Fibroblast of skin of right quadriceps (primary cell): ENCODE measurements around the gene CD248.
"Not testable (repeated sequence)": the region's sequence is repeated elsewhere in the genome, so short reads cannot be mapped to it uniquely, and the experiment has no call there.

Experiments
- DNase-seq: peaks from one replicate; pipeline ENCODE4 v3.0.0-alpha.2; 2013

The CD248 gene

GRCh38 chr11:66311965-66312548 is 4.8 kb downstream of the CD248 start:
- DNase-seq = peak; percentile 90

- no peak for DNase-seq
Measured at GRCh38 chr11:66311470-66311964, 5.3 kb downstream of the CD248 start.

- DNase-seq = not testable (repeated sequence)
Measured at GRCh38 chr11:66310803-66311440, 5.9 kb downstream of the CD248 start.

DNA sequence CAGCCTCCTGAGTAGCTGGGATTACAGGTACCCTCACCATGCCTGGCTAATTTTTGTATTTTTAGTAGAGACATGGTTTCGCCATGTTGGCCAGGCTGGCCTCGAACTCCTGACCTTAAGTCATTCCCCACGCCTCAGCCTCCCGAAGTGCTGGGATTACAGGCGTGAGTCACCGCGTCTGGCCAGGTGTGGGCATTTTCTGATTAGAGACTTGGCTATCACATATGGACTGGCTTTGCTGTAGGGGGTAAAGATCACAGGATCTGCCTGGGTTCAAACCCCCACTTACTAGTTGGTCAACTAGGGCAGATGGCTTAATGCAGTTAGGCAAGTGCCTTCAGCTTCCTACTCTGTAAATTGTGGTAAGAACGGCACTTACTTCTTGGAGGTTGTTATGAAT is 6.5 kb downstream of the CD248 start:
- DNase-seq = no peak

DNA sequence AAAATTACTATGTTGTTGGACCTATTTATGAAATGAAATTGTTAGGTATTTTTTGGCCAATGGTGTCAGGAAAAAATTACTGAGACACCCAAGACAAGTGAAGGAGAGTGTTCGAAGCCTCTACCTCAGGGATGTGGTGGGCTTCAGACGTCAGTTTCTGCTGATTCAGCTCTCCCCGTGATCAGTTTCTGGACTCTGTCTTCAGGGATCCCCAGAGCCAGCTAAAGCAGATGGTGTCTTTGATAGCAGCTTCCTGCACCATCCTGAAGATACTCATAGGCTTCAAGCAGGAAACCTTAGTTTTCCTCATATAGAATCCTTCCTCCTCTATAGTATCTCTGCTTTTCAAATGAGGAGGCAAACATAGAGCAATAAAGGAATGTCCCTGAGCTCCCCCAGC is 7.4 kb downstream of the CD248 start:
- no peak for DNase-seq

GRCh38 chr11:66302656-66303055 is 14.2 kb downstream of the CD248 start:
- DNase-seq = no peak

- no peak for DNase-seq
Measured at GRCh38 chr11:66299186-66299585, 17.7 kb downstream of the CD248 start.

GRCh38 chr11:66297610-66298009 is 19.2 kb downstream of the CD248 start:
- no peak for DNase-seq

- no peak for DNase-seq
Measured at GRCh38 chr11:66294626-66295620, 21.9 kb downstream of the CD248 start.

- no peak for DNase-seq
Measured at GRCh38 chr11:66293777-66294625, 22.8 kb downstream of the CD248 start.

GRCh38 chr11:66293352-66293751 is 23.5 kb downstream of the CD248 start:
- no peak for DNase-seq

DNA sequence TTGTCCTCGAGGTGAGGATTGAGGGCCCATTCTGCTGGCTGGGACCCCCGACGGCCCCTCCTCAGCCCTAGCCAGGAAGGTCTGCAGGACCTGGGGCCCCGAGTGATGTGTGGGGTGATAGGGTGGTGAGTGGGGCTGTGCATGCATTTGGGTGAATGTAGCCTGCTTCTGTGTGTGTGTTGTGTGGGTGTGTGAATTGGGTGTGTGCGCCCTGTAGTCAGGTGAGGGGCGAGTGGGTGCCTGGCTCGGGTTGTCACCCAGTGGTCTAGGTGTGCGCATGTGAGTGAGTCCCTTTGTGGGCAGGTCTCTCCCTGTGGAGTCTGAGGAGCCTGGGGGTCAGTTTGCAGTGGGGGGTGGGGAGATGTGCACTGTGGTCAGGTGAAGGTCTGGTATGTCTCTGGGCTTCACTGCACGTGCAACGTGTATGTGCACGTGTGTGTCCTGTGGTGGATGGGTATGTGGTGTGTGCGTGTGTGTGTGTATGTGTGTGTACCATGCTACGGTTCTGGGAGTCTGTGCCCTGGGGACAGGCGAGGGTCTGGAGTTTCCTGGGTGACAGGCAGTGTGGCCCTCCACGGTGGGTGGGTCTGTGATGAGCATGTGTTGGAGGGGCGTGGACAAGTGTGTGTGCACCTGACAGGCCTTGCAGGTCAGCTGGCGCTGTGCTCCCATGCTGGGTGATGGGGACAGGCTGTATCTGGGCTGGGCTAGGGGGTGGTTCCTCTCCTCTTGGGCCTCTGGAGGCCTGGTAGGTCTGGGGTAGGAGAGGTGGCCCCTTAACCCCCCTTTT is 24.1 kb downstream of the CD248 start:
- no peak for DNase-seq

- DNase-seq = no peak
Measured at GRCh38 chr11:66291706-66292542, 24.9 kb downstream of the CD248 start, which contains the start of gene TMEM151A. Gene TMEM151A (plus strand): TSS chr11:66291894. CDS start chr11:66292014, 120 bp downstream.

DNA sequence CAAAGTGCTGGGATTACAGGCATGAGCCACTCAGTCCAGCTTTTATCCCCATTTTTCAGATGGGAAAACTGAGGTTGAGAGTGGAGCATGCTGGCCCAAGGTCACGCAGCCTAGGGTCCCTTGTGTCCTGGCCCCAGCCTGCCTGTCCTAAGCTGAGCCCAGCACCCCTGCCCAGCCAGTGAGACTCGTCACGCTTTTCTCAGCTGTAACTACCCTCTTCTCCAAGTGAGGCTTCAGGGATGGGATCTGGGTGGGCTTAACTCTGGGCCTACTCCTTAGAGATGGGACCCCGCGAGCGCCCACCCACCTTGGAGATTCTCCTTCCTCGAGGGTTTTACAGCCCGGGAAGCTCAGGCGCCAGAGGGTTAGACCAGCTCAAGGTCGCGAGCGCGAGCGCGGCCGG is 25.5 kb downstream of the CD248 start:
- no peak for DNase-seq

- no peak for DNase-seq
Measured at GRCh38 chr11:66290330-66290621, 26.6 kb downstream of the CD248 start.

DNA sequence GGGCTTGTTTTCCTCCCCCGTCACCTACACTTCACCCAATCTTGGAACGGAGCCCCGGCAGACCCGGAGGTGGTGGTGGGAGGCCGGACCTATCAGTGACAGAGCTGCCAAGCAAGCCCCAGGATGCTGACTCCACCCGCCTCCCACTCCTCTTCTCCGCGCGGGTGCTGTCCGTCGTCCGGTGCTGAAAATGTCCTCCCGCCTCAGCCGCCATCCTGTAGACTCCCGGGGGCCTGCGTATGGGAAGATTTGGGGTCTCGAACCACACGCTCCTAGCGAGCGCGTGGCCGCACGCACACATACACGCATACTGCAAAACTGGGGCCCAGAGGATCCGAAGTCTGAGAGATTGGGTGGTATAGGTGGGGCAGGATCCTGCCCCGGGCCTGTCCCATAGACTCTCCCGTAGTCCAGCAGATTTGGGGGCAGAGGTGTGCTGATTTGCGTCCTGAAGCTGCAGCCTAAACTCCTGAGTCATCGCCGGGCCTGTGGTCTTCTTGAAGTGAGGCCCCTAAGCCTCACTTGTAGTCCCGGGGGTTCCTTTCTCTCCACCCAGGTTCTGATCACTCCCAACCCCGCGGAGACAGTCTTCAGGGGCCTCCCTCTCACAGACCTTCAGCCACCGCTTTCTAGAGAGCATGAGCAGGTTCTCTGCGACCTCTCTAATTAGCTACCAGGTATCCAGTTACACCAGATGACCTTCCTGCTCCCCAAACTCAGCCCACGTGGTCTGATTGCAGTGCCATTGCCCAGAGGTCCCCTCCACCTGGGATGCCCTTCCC is 27.1 kb downstream of the CD248 start:
- DNase-seq = no peak

- peak; percentile 100 for DNase-seq
Measured at GRCh38 chr11:66288671-66289547, 27.9 kb downstream of the CD248 start, which contains the start of gene YIF1A. Gene YIF1A (minus strand): TSS chr11:66289143. CDS start chr11:66288985, 158 bp downstream.

- DNase-seq = no peak
Measured at GRCh38 chr11:66287889-66288670, 28.8 kb downstream of the CD248 start.
